Activated CD4-positive, alpha-beta T cell treated with anti-CD3 and anti-CD28 coated beads, Interleukin-2, amount 50 U/mL, for 48 hours (primary cell): Measurements from ENCODE around the gene ARMC8.
A peak's percentile ranks its signal among the peaks of the same experiment; 100 is the strongest.
"Not testable (repeated sequence)": the region's sequence is repeated elsewhere in the genome, so short reads cannot be mapped to it uniquely, and the experiment has no call there.

Experiments used
- DNase-seq, 2 experiments: peaks; one replicate each; pipeline ENCODE4 v3.0.0-alpha.2; 2020

The ARMC8 gene

GRCh38 chr3:138187296-138188012, at the start of gene ARMC8:
Gene ARMC8, plus strand, starts transcription at chr3:138187301. Its CDS starts 254 bp downstream, at chr3:138187555.
- DNase-seq, result peak in 1 of 2 experiments; percentile 48

- no peak for DNase-seq
These were observed 49.2 kb upstream of the ARMC8 start for GRCh38 chr3:138137861-138138260.

GRCh38 chr3:138139691-138140090, 47.4 kb upstream of the ARMC8 start:
- DNase-seq, result no peak

- DNase-seq, result no peak
These were observed 46.2 kb upstream of the ARMC8 start for GRCh38 chr3:138140940-138141339.

GRCh38 chr3:138142181-138142580, 44.9 kb upstream of the ARMC8 start:
- not testable (repeated sequence) for DNase-seq

- no peak for DNase-seq
These were observed 38.6 kb upstream of the ARMC8 start for GRCh38 chr3:138148503-138148902.

GRCh38 chr3:138154534-138154933, 32.6 kb upstream of the ARMC8 start:
- DNase-seq, result no peak

GRCh38 chr3:138157743-138158142, 29.4 kb upstream of the ARMC8 start:
- DNase-seq, result no peak

- no peak for DNase-seq
These were observed 22.0 kb upstream of the ARMC8 start for GRCh38 chr3:138165061-138165460.

- no peak for DNase-seq
These were observed 14.5 kb upstream of the ARMC8 start for GRCh38 chr3:138172625-138173024.

- DNase-seq, result no peak
These were observed 13.2 kb upstream of the ARMC8 start for GRCh38 chr3:138173769-138174420.

GRCh38 chr3:138174421-138175131, 12.5 kb upstream of the ARMC8 start, which contains the start of gene DBR1:
Gene DBR1, minus strand, starts transcription at chr3:138174921. Its CDS starts 126 bp downstream, at chr3:138174795.
- peak; percentile 70 to 78 for DNase-seq

- peak; percentile 10 to 34 for DNase-seq
These were observed 6.6 kb upstream of the ARMC8 start for GRCh38 chr3:138180375-138181029.

GRCh38 chr3:138184994-138185393, 2.1 kb upstream of the ARMC8 start:
- no peak for DNase-seq

- no peak for DNase-seq
These were observed 880 bp upstream of the ARMC8 start for GRCh38 chr3:138186221-138186620.

GRCh38 chr3:138186803-138187295, 252 bp upstream of the ARMC8 start:
- peak; percentile 88 to 92 for DNase-seq

GRCh38 chr3:138188013-138188730, 1.1 kb downstream of the ARMC8 start:
- peak in 1 of 2 experiments; percentile 30 for DNase-seq

- DNase-seq, result no peak
These were observed 8.4 kb downstream of the ARMC8 start for GRCh38 chr3:138195481-138195880.

GRCh38 chr3:138196023-138196422, 8.9 kb downstream of the ARMC8 start:
- no peak for DNase-seq

- no peak for DNase-seq
These were observed 10.0 kb downstream of the ARMC8 start for GRCh38 chr3:138197058-138197457.

- no peak for DNase-seq
These were observed 10.4 kb downstream of the ARMC8 start for GRCh38 chr3:138197524-138197923.

GRCh38 chr3:138199851-138200250, 12.8 kb downstream of the ARMC8 start:
- no peak for DNase-seq
